SK-N-SH (cell line): ENCODE data around the gene TSHZ2. TPM values are rescaled to one million over a fixed set of nuclear protein-coding genes. Genes with fewer than 3 reads are reported as not detected.

Experiments used
- CTCF ChIA-PET: fragments of 300-600, 350-600 bp; formaldehyde crosslinking; extraction: SDS; loops from one replicate; lab custom pipeline; 2021; lab: Yijun Ruan, JAX
- POLR2A ChIA-PET: fragments of 350-600 bp; sonication (Branson Sonifier 250); formaldehyde crosslinking; extraction: SDS; loops from one replicate; lab custom pipeline; 2020; ENCODE audit warnings: antibody characterized with exemption, inconsistent platforms; lab: Yijun Ruan, JAX
- DNase-seq: peaks from one replicate; pipeline ENCODE4 v3.0.0; 2012
- H2AFZ ChIP-seq: fragments of 200-600 bp; sonication (generic); 2 replicates; pipeline ENCODE4 v1.8.1; 2016; ENCODE audit warnings: antibody characterized with exemption, mild to moderate bottlenecking, low read depth
- H3F3A ChIP-seq: fragments of 200-600 bp; sonication (generic); replicated peaks from 2 replicates; pipeline ENCODE3; 2016; ENCODE audit warnings: antibody characterized with exemption, mild to moderate bottlenecking; ENCODE audit not compliant: insufficient read depth
- H3K27ac ChIP-seq, 2 experiments: fragments of 200-500 bp in 1 of 2; fragments of 200-600 bp in 1 of 2; sonication (Bioruptor generic) in 1 of 2; sonication (generic), shearing (Covaris generic) in 1 of 2; 2 replicates each; pipeline versions ENCODE4 v1.5.1 to v1.6.1; 2014 to 2016; ENCODE audit warnings: low read depth in 2 of 2, inconsistent platforms in 1 of 2, low read length in 1 of 2, mild to moderate bottlenecking in 1 of 2, mixed read lengths in 1 of 2
- H3K27me3 ChIP-seq: fragments of 200-600 bp; sonication (generic), shearing (Covaris generic); 2 replicates; pipeline ENCODE4 v1.6.1; 2016; ENCODE audit warnings: mixed run types; ENCODE audit not compliant: insufficient read depth
- H3K36me3 ChIP-seq, 2 experiments: fragments of 200-500 bp in 1 of 2; fragments of 200-600 bp in 1 of 2; sonication (Bioruptor generic) in 1 of 2; sonication (generic) in 1 of 2; replicated peaks in 1 of 2; 2 replicates each; pipeline versions ENCODE3 to v1.5.1; 2014 to 2016; ENCODE audit warnings: low read length in 1 of 2, mild to moderate bottlenecking in 1 of 2; ENCODE audit not compliant: insufficient read depth in 2 of 2, control insufficient read depth in 1 of 2
- H3K4me1 ChIP-seq, 2 experiments: fragments of 200-500 bp in 1 of 2; fragments of 200-600 bp in 1 of 2; sonication (Bioruptor generic) in 1 of 2; sonication (generic), shearing (Covaris generic) in 1 of 2; 2 replicates each; pipeline versions ENCODE4 v1.5.1 to v1.6.1; 2014 to 2016; ENCODE audit warnings: low read depth in 1 of 2, low read length in 1 of 2, mixed run types in 1 of 2; ENCODE audit not compliant: insufficient read depth in 2 of 2, control insufficient read depth in 1 of 2
- H3K4me2 ChIP-seq: fragments of 200-600 bp; sonication (generic), shearing (Covaris generic); 2 replicates; pipeline ENCODE4 v1.6.1; 2017; ENCODE audit warnings: mixed run types
- H3K4me3 ChIP-seq, 2 experiments: fragments of 200-500 bp in 1 of 2; fragments of 200-600 bp in 1 of 2; sonication (Bioruptor generic) in 1 of 2; sonication (generic), shearing (Covaris generic) in 1 of 2; 2 replicates each; pipeline versions ENCODE4 v1.5.1 to v1.8.1; 2014 to 2016; ENCODE audit warnings: low read depth in 2 of 2, inconsistent platforms in 1 of 2, low read length in 1 of 2, mild to moderate bottlenecking in 1 of 2, mixed read lengths in 1 of 2, moderate library complexity in 1 of 2
- H3K79me2 ChIP-seq: fragments of 200-600 bp; sonication (generic); 2 replicates; pipeline ENCODE4 v1.8.1; 2017; ENCODE audit warnings: mild to moderate bottlenecking; ENCODE audit not compliant: insufficient read depth
- H3K9ac ChIP-seq: fragments of 200-600 bp; sonication (generic); 2 replicates; pipeline ENCODE4 v1.6.1; 2017; ENCODE audit warnings: mixed run types
- H3K9me2 ChIP-seq: fragments of 200-600 bp; sonication (generic); 2 replicates; pipeline ENCODE4 v1.6.1; 2017; ENCODE audit warnings: mixed run types
- H3K9me3 ChIP-seq: fragments of 200-600 bp; sonication (generic); 2 replicates; pipeline ENCODE4 v1.6.1; 2017; ENCODE audit warnings: mixed run types, mild to moderate bottlenecking, moderate library complexity
- H4K20me1 ChIP-seq: fragments of 200-600 bp; sonication (generic); 2 replicates; pipeline ENCODE4 v1.6.1; 2017; ENCODE audit warnings: mild to moderate bottlenecking, mixed run types; ENCODE audit not compliant: insufficient read depth
- CTCF ChIP-seq: fragments of 200-600 bp; sonication (generic); IDR thresholded peaks from 2 replicates; pipeline ENCODE4 v1.6.1; 2017; ENCODE audit warnings: antibody characterized with exemption, mild to moderate bottlenecking, moderate library complexity
- ELF1 ChIP-seq: IDR thresholded peaks from 2 replicates; pipeline ENCODE4 v1.4.0; 2012
- EZH2phosphoT487 ChIP-seq: fragments of 200-600 bp; sonication (generic); IDR thresholded peaks from 2 replicates; pipeline ENCODE4 v1.6.1; 2017; ENCODE audit warnings: low read depth, mixed run types, mild to moderate bottlenecking, antibody characterized with exemption, moderate library complexity, borderline replicate concordance
- FOXJ3 ChIP-seq: sonication (generic); formaldehyde crosslinking; IDR thresholded peaks from 2 replicates; pipeline ENCODE4 v1.5.1; 2020; ENCODE audit warnings: mild to moderate bottlenecking, missing genetic modification reagents
- FOXM1 ChIP-seq: IDR thresholded peaks from 2 replicates; pipeline ENCODE4 v1.4.0; 2012; ENCODE audit warnings: low read depth, mild to moderate bottlenecking
- GABPA ChIP-seq: IDR thresholded peaks from 2 replicates; pipeline ENCODE4 v1.4.0; 2012; ENCODE audit warnings: low read depth, mild to moderate bottlenecking
- IRF3 ChIP-seq: fragments of 150-350 bp; IDR thresholded peaks from 2 replicates; pipeline ENCODE4 v1.6.1; 2016; ENCODE audit warnings: mild to moderate bottlenecking, low read depth, low read length
- JUND ChIP-seq: IDR thresholded peaks from 2 replicates; pipeline ENCODE4 v1.4.0; 2012
- MAX ChIP-seq: IDR thresholded peaks from 2 replicates; pipeline ENCODE4 v1.4.0; 2012; ENCODE audit warnings: low read depth
- MEF2A ChIP-seq: IDR thresholded peaks from 2 replicates; pipeline ENCODE4 v1.4.0; 2012; ENCODE audit warnings: low read depth, borderline replicate concordance
- MXI1 ChIP-seq: IDR thresholded peaks from 2 replicates; pipeline ENCODE4 v1.6.1; 2012; ENCODE audit warnings: mild to moderate bottlenecking, low read depth, low read length, improper control_type of control experiment
- RAD21 ChIP-seq: IDR thresholded peaks from 2 replicates; pipeline ENCODE4 v1.6.1; 2012; ENCODE audit warnings: mild to moderate bottlenecking, low read length
- RCOR1 ChIP-seq: fragments of 150-350 bp; IDR thresholded peaks from 2 replicates; pipeline ENCODE4 v1.6.1; 2017; ENCODE audit warnings: antibody characterized with exemption, low read length
- RXRA ChIP-seq: IDR thresholded peaks from 2 replicates; pipeline ENCODE4 v1.4.0; 2012; ENCODE audit warnings: low read depth, mild to moderate bottlenecking, borderline replicate concordance
- SIN3A ChIP-seq: IDR thresholded peaks from 2 replicates; pipeline ENCODE4 v1.6.1; 2012; ENCODE audit warnings: low read depth, mild to moderate bottlenecking, low read length, moderate library complexity, borderline replicate concordance
- SMC3 ChIP-seq: IDR thresholded peaks from 2 replicates; pipeline ENCODE4 v1.6.1; 2012; ENCODE audit warnings: low read depth, low read length, improper control_type of control experiment
- TCF12 ChIP-seq: IDR thresholded peaks from 2 replicates; pipeline ENCODE4 v1.4.0; 2012
- TEAD4 ChIP-seq: IDR thresholded peaks from 2 replicates; pipeline ENCODE4 v1.4.0; 2012; ENCODE audit warnings: mild to moderate bottlenecking, borderline replicate concordance; ENCODE audit not compliant: insufficient read depth
- YY1 ChIP-seq: IDR thresholded peaks from 2 replicates; pipeline ENCODE4 v1.4.0; 2012; ENCODE audit warnings: low read depth, mild to moderate bottlenecking
- WGBS: methylation state at CpG from one replicate; pipeline ENCODE4 v1.1.6; 2017; ENCODE audit warnings: low lambda C conversion rate; 5-methylcytosine and 5-hydroxymethylcytosine counted together
- polyA plus RNA-seq, 3 experiments: library from polyadenylated mRNA; depleted of rRNA; stranded (reverse); fragments of >200 nt; gene quantifications; 2 replicates each; pipeline ENCODE4 v1.2.3, GENCODE V29; 2012
- TF ChIP-seq, protein P1 (sequence below): IDR thresholded peaks from 2 replicates; pipeline ENCODE4 v1.4.0; 2012; ENCODE audit warnings: low read depth, borderline replicate concordance

The TSHZ2 gene
- polyA plus RNA-seq, 1 of the 3 experiments (the other 2 are of a cell fraction), result 0.13 TPM

GRCh38 chr20:53282217-53282955 lies 310.2 kb downstream of the TSHZ2 start:
- Histone ChIP-seq H3K9me3 (no peaks in the 10 kb centered on the region), H2AFZ (no peak overlapping the region), H3K9ac (no peak overlapping the region), H4K20me1 (no peaks in the 10 kb centered on the region), H3K4me3 (no peak overlapping the region), H3K79me2 (no peaks in the 10 kb centered on the region), H3K4me2 (no peak overlapping the region), H3K36me3 (no peaks in the 10 kb centered on the region), H3K4me1 (peaks cover 0 to 17% of the 10 kb centered on the region in 2 experiments; a peak in 2 of 4 replicates), H3F3A (no peaks in the 10 kb centered on the region), H3K27me3 (peaks cover 14% of the 10 kb centered on the region; the same call in 1 of the 2 replicates), H3K9me2 (no peaks in the 10 kb centered on the region), H3K27ac (no peak overlapping the region; a peak in 1 of 4 replicates)
- ChIA-PET POLR2A (no interaction called here), CTCF (interaction anchor here (0.8 kb wide), 1 partner anchor 150 kb away, joined by 3 read pairs; no protein-coding TSS in a partner anchor)
- 53% methylated on average over 11 of the region's 11 CpGs for WGBS
- TF ChIP-seq YY1, result no peak
- TF ChIP-seq RCOR1, result no peak
- TF ChIP-seq MXI1, result no peak
- TF ChIP-seq FOXJ3 (CRISPR knock-in tag), result no peak
- no peak for TF ChIP-seq GABPA
- TF ChIP-seq MAX, result no peak
- no peak for TF ChIP-seq TEAD4
- TF ChIP-seq FOXM1, result no peak
- TF ChIP-seq EZH2phosphoT487, result no peak
- TF ChIP-seq ELF1, result no peak
- TF ChIP-seq MEF2A, result no peak
- no peak for TF ChIP-seq TCF12
- no peak for TF ChIP-seq SMC3
- TF ChIP-seq, protein P1, sequence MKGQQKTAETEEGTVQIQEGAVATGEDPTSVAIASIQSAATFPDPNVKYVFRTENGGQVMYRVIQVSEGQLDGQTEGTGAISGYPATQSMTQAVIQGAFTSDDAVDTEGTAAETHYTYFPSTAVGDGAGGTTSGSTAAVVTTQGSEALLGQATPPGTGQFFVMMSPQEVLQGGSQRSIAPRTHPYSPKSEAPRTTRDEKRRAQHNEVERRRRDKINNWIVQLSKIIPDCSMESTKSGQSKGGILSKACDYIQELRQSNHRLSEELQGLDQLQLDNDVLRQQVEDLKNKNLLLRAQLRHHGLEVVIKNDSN, result no peak
- TF ChIP-seq RAD21, result no peak
- no peak for TF ChIP-seq CTCF
- no peak for TF ChIP-seq SIN3A
- TF ChIP-seq RXRA, result no peak
- TF ChIP-seq JUND, result no peak
- TF ChIP-seq IRF3, result no peak
- no peak for DNase-seq
